ENCODE measurements around the gene PNPO. TPM values are rescaled to one million over a fixed set of nuclear protein-coding genes. Genes with fewer than 3 reads are reported as not detected.

The PNPO gene
- total and polyA plus RNA-seq, 2 of the 8 experiments (the other 6 are each of a cell fraction or from before 2014, with no cell fraction given) = 7.0 to 8.1 TPM

DNA sequence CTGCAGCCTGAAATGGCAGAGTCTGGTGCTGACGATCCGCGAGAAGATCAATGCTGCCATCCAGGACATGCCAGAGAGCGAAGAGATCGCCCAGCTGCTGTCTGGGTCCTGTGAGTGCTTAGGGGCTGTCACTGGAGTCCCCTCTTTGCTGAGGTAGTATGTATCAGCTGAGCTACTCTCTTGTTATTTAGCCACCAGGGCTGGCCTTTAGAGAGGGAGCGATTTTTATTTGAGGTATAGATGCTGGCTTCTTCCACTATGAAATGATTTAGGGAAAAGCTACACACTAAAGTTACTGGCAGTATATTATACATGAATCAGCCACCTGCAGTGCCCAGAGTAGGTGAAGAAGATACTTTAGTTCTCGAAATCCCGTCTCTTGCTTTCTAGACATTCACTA, 32.2 kb downstream of the PNPO start:
- Histone ChIP-seq H4K5ac (ENCODE audit: insufficient read length, low read depth, low read length) (no peak overlapping the region), H2BK15ac (ENCODE audit: low read length) (no peak overlapping the region), H4K91ac (replicated peaks; ENCODE audit: insufficient read length, low read length) (no peak overlapping the region), H3K27me3 (replicated peaks in 1 of 4; ENCODE audit: control insufficient read depth in 3 of 4, extremely low read depth in 1 of 4, insufficient read depth in 3 of 4, low read length in 3 of 4) (no peaks in the 10 kb centered on the region), H4K20me1 (replicated peaks in 1 of 2; ENCODE audit: control insufficient read depth in 1 of 2, insufficient read depth in 2 of 2, low read length in 2 of 2) (no peaks in the 10 kb centered on the region), H3K4me3 (ENCODE audit: extremely low read depth in 1 of 4, insufficient read depth in 2 of 4, low read depth in 3 of 4, low read length in 4 of 4) (no peak overlapping the region), H3K36me3 (ENCODE audit: control insufficient read depth in 2 of 4, insufficient read depth in 4 of 4, low read length in 3 of 4) (peaks cover 6 to 31% (median 21%) of the 10 kb centered on the region in 4 experiments; a peak in 5 of 8 replicates), H3K79me2 (ENCODE audit: control insufficient read depth in 1 of 2, insufficient read depth in 2 of 2, low read length in 2 of 2) (peaks cover 0 to 12% of the 10 kb centered on the region in 2 experiments; a peak in 1 of 4 replicates), H3K14ac (ENCODE audit: insufficient read length) (no peak overlapping the region), H2BK120ac (replicated peaks; ENCODE audit: low read depth, low read length) (no peak overlapping the region), H2BK5ac (ENCODE audit: low read depth, low read length) (no peak overlapping the region), H2AK5ac (ENCODE audit: low read depth, low read length) (no peak overlapping the region), H2AFZ (ENCODE audit: low read length) (no peak overlapping the region), H3K4me2 (ENCODE audit: insufficient read depth in 1 of 2, low read depth in 2 of 2, low read length in 2 of 2) (no peak overlapping the region), H3K4ac (replicated peaks; ENCODE audit: insufficient read length, low read depth, low read length) (no peak overlapping the region), H3K23me2 (ENCODE audit: low read depth, low read length) (peaks cover 4% of the 10 kb centered on the region), H3K27ac (ENCODE audit: low read depth, low read length) (no peak overlapping the region), H2BK20ac (ENCODE audit: low read length) (no peak overlapping the region), H3K18ac (ENCODE audit: extremely low read depth, low read length) (no peak overlapping the region), H3K9ac (replicated peaks in 1 of 4; ENCODE audit: extremely low read depth in 1 of 4, low read depth in 3 of 4, low read length in 3 of 4) (no peak overlapping the region), H3K23ac (ENCODE audit: insufficient read length) (no peak overlapping the region), H3K4me1 (replicated peaks in 1 of 4; ENCODE audit: control insufficient read depth in 3 of 4, insufficient read depth in 4 of 4, low read length in 3 of 4) (peaks cover 0 to 6% (median 3%) of the 10 kb centered on the region in 4 experiments; a peak in 6 of 7 replicates), H4K8ac (ENCODE audit: extremely low read depth, insufficient read depth, low read length) (no peak overlapping the region), H3K56ac (replicated peaks; ENCODE audit: insufficient read length, low read depth, low read length) (no peak overlapping the region), H3K9me3 (ENCODE audit: insufficient read depth in 2 of 2, low read depth in 1 of 2, low read length in 1 of 2) (no peaks in the 10 kb centered on the region), H2BK12ac (ENCODE audit: low read depth, low read length) (no peak overlapping the region), H3K79me1 (ENCODE audit: low read depth, low read length) (no peaks in the 10 kb centered on the region)
- no peak for TF ChIP-seq TAF1 (IDR thresholded peaks at IDR 0.05; ENCODE audit: low read depth, low read length)
- FAIRE-seq (no peak), DNase-seq (ENCODE audit: low read depth in 1 of 2, low spot score in 2 of 2) (no peak)
- 94% methylated on average over 8 of the region's 8 CpGs; no CpG with 5 or more reads in 1 of the 2 experiments for WGBS, 2 experiments (ENCODE audit: extremely low coverage in 1 of 2, insufficient coverage in 1 of 2, insufficient read length in 1 of 2, insufficient replicate concordance in 2 of 2, low coverage in 1 of 2, low lambda C conversion rate in 2 of 2, missing lambda C conversion rate in 1 of 2)
- CTCF ChIA-PET (ENCODE audit: partially characterized antibody) = interaction anchor here (1.5 to 40.5 kb wide), 6 partner anchors 8 to 129 kb away, joined by 4 to 1010 read pairs (median 35); partner anchors contain the start of genes PNPO, PRR15L and SCRN2
- POLR2A ChIA-PET (ENCODE audit: partially characterized antibody) = no interaction called here

Measured in H1 (cell line).